SH-SY5Y (cell line): ENCODE data around the gene SFTPB.

Experiments
- GATA2 ChIP-seq: IDR thresholded peaks from 2 replicates; pipeline ENCODE4 v1.6.1; 2011; ENCODE audit warnings: mild to moderate bottlenecking, low read depth, low read length
- GATA3 ChIP-seq: IDR thresholded peaks from 2 replicates; pipeline ENCODE4 v1.6.1; 2011; ENCODE audit warnings: low read depth, mild to moderate bottlenecking, low read length, moderate library complexity

DNA sequence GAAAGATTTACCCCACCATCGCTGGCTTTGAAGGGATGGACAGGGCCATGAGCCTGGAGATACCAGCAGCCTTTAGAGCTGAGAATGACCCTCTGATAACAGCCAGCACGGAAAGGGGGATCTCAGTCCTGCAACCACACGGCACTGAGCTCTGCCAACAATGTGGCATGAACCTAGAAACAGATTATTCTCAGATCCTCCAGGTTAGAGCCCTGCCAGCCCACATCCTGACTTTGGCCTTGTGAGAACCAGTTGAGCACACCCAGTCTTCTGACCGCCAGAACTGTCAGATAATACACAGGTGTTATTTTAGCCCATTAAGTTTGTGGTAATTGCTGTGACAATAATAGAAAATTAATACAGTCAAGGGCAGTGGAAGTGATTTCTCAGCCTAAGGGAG lies 16.8 kb upstream of the SFTPB start:
- TF ChIP-seq GATA2, result no peak
- TF ChIP-seq GATA3, result no peak
